Body of pancreas (tissue), 4 donors: ENCODE measurements around the gene EYA3. TPM values are rescaled to one million over a fixed set of nuclear protein-coding genes. Genes with fewer than 3 reads are reported as not detected.

Source experiments
- ATAC-seq: fragments of 150-250 bp; one replicate; pipeline ENCODE4 v1.9.1; 2016
- DNase-seq, 4 donors: peaks; one replicate each; pipeline ENCODE4 v3.0.0-alpha.2; 2019
- H3K27ac ChIP-seq, 4 donors: fragments of 200-600 bp; sonication (generic); 1 replicate in 3 of 4; 2 replicates in 1 of 4; pipeline versions ENCODE4 v1.5.1 to v1.6.1; 2016 to 2019; ENCODE audit warnings: mild to moderate bottlenecking in 1 of 4, mixed read lengths in 1 of 4, moderate library complexity in 1 of 4
- H3K27me3 ChIP-seq, 2 donors: fragments of 200-600 bp; sonication (generic); one replicate each; pipeline ENCODE4 v1.6.0; 2016; ENCODE audit warnings: mild to moderate bottlenecking in 1 of 2
- H3K36me3 ChIP-seq, 2 donors: fragments of 200-600 bp; sonication (generic); replicated peaks in 1 of 2; 2 replicates each; pipeline ENCODE4 v1.5.1; 2016; ENCODE audit warnings: low read depth in 2 of 2; ENCODE audit not compliant: insufficient read depth in 1 of 2
- H3K4me1 ChIP-seq: fragments of 200-600 bp; sonication (generic); one replicate; pipeline ENCODE4 v1.6.0; 2016
- H3K4me3 ChIP-seq, 2 donors: fragments of 200-600 bp; sonication (generic); 1 replicate in 1 of 2; 2 replicates in 1 of 2; pipeline ENCODE4 v1.5.1; 2016 to 2019
- H3K9me3 ChIP-seq, 3 donors: fragments of 200-600 bp; sonication (generic); 1 replicate in 2 of 3; 2 replicates in 1 of 3; pipeline ENCODE4 v1.5.1; 2016
- CTCF ChIP-seq, 7 experiments: fragments of 450-650 bp in 4 of 7; fragments of 200-600 bp in 3 of 7; sonication (generic) in 3 of 7; IDR thresholded peaks; one replicate each; pipeline ENCODE4 v1.5.1; 2016 to 2019; ENCODE audit warnings: antibody characterized with exemption in 7 of 7
- POLR2A ChIP-seq, 3 donors: fragments of 450-650 bp; IDR thresholded peaks; one replicate each; pipeline ENCODE4 v1.6.1; 2016; ENCODE audit warnings: antibody characterized with exemption in 3 of 3, mild to moderate bottlenecking in 2 of 3
- WGBS, 2 donors: methylation state at CpG; one replicate each; pipeline ENCODE4 v1.1.5; 2017; 5-methylcytosine and 5-hydroxymethylcytosine counted together
- intact Hi-C: fragments of 100-400 bp; cut with DNase I; formaldehyde crosslinking; loops from one replicate; pipeline ENCODE4 v1.15.1; 2023
- total RNA-seq, 2 donors: library from RNA; depleted of rRNA; stranded (reverse); fragments of >200 nt; gene quantifications; one replicate each; pipeline ENCODE4 v1.1.0, GENCODE V29; 2016

Gene EYA3
- total RNA-seq, 2 donors from 2014 or later: 7.8 to 15.5 TPM

DNA sequence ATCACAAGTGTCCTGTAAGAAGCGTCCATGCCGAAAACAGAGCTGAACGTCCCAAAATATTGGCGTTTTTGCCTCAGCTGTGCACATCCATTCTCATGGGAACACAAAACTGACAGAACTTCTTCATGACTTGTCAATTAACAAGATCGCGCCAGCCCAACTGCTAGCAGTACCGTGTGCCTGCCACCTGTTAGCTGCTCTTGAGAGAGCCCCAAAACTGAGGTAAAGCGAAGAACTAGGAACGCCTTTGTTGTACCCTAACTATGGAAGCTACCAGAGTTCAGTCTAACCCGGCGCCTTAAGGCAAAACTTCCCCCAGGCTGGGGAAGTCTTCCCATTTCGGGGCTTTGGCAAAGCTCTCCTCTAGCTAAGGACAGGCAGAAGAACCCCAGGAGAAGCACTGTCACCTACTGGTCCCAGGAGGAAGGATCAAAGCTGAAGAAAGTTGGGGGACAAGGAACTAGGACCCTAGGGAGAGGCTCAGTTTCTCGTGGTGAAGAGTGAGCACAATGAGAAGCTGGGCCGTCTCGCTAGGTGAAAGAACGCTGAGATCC is 719 bp downstream of the EYA3 start:
- TF ChIP-seq CTCF (IDR thresholded peaks at IDR 0.05) (no peak), POLR2A (IDR thresholded peaks at IDR 0.05) (no peak)
- WGBS, 2 donors: 2% methylated on average over 15 to 16 of the region's 16 CpGs
- H3K27me3 ChIP-seq: no peaks in the 10 kb centered on the region
- intact Hi-C loops: no loop called here
- no peaks in the 10 kb centered on the region for H3K9me3 ChIP-seq
- H3K4me3 ChIP-seq: peak overlapping the region; percentile 67 to 83
- H3K4me1 ChIP-seq: peaks cover 30% of the 10 kb centered on the region
- DNase-seq (no peak), ATAC-seq (no peak)
- H3K36me3 ChIP-seq: no peaks in the 10 kb centered on the region
- peak overlapping the region in 3 of 4 donors; percentile 53 to 90 (median 87) for H3K27ac ChIP-seq

- Histone ChIP-seq H3K36me3 (no peaks in the 10 kb centered on the region), H3K27me3 (no peaks in the 10 kb centered on the region), H3K27ac (no peak overlapping the region), H3K9me3 (no peaks in the 10 kb centered on the region), H3K4me3 (no peak overlapping the region), H3K4me1 (peaks cover 30% of the 10 kb centered on the region)
- intact Hi-C loops: no loop called here
- no peak for DNase-seq
- ATAC-seq: no peak
- 50 to 59% methylated on average over 1 of the region's 1 CpG for WGBS, 2 donors
- TF ChIP-seq POLR2A (IDR thresholded peaks at IDR 0.05): no peak
- no peak for TF ChIP-seq CTCF (IDR thresholded peaks at IDR 0.05)
Observed at GRCh38 chr1:28086651-28087050, 1.8 kb downstream of the EYA3 start.

DNA sequence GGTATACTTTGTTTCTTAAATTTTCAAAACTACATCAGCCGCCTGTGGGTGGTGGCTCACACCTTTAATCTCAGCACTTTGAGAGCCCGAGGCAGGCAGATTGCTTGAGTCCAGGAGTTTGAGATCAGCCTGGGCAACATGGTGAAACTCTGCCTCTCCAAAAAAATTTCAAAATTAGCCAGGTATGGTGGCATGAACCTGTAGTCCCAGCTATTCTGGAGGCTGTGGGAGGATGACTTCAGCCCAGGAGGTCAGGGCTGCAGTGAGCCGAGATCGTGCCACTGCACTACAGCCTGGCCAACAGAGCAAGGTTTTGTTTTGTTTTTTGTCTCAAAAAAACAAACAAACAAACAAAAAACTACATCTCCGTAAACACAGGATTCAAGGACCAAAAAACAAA is 3.3 kb downstream of the EYA3 start:
- Histone ChIP-seq H3K36me3 (no peaks in the 10 kb centered on the region), H3K27me3 (no peaks in the 10 kb centered on the region), H3K27ac (no peak overlapping the region), H3K4me3 (no peak overlapping the region), H3K9me3 (no peaks in the 10 kb centered on the region), H3K4me1 (peaks cover 30% of the 10 kb centered on the region)
- intact Hi-C loops: no loop called here
- TF ChIP-seq CTCF (IDR thresholded peaks at IDR 0.05) (no peak), POLR2A (IDR thresholded peaks at IDR 0.05) (no peak)
- no peak for ATAC-seq
- no peak for DNase-seq
- WGBS, 2 donors: 82 to 85% methylated on average over 5 of the region's 5 CpGs

GRCh38 chr1:28083876-28084275 is 4.5 kb downstream of the EYA3 start:
- 22 to 24% methylated on average over 1 of the region's 1 CpG for WGBS, 2 donors
- Histone ChIP-seq H3K4me3 (no peak overlapping the region), H3K27ac (no peak overlapping the region), H3K4me1 (peaks cover 41% of the 10 kb centered on the region), H3K27me3 (no peaks in the 10 kb centered on the region), H3K36me3 (no peaks in the 10 kb centered on the region), H3K9me3 (no peaks in the 10 kb centered on the region)
- ATAC-seq (no peak), DNase-seq (no peak)
- TF ChIP-seq CTCF (IDR thresholded peaks at IDR 0.05): no peak
- TF ChIP-seq POLR2A (IDR thresholded peaks at IDR 0.05): no peak
- intact Hi-C loops: no loop called here
